Upper lobe of left lung (tissue), 4 donors: Measurements from ENCODE around the gene CEP57.

ENCODE experiments used
- CTCF ChIP-seq, 6 experiments: fragments of 450-650 bp in 4 of 6; fragments of 200-600 bp in 2 of 6; sonication (generic) in 2 of 6; IDR thresholded peaks; one replicate each; pipeline ENCODE4 v1.5.1; 2016 to 2019; ENCODE audit warnings: antibody characterized with exemption in 6 of 6
- POLR2A ChIP-seq, 4 donors: fragments of 450-650 bp; IDR thresholded peaks; one replicate each; pipeline ENCODE4 v1.5.1; 2016 to 2017; ENCODE audit warnings: antibody characterized with exemption in 4 of 4, mild to moderate bottlenecking in 2 of 4

GRCh38 chr11:95863486-95864140, 73.3 kb downstream of the CEP57 start:
- TF ChIP-seq CTCF (IDR thresholded peaks at IDR 0.05) (no peak), POLR2A (IDR thresholded peaks at IDR 0.05) (no peak)
